ENCODE results near the gene CTAGE1.

DNA sequence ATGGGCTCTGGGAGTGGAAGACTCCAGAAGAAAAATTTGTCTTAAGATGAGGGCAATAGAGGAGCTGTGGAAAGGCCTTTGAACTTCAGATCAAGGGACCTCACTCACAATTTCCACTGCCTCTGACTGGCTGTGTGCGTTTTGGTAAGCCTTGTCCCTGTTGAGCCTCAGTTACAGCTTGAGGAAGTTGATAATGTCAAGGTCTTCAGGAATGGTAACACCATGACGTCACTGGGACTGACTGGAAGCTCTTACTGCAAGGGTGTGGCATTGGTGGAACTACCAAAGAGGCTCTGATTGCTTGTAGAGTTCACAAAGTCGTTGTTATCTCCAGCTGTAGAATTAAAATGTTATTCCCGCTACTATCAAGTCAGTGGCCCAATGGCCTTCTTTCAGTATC lies 29.2 kb upstream of the CTAGE1 start:
- TF ChIP-seq ZNF302 (CRISPR knock-in tag; IDR thresholded peaks at IDR 0.05) = no peak
- no peak for TF ChIP-seq POLR2A (IDR thresholded peaks at IDR 0.05; ENCODE audit: low read length)
- no peak for TF ChIP-seq SMC3 (IDR thresholded peaks at IDR 0.05)
- TF ChIP-seq PHF8 (IDR thresholded peaks at IDR 0.05; ENCODE audit: borderline replicate concordance, low read depth) = no peak
- TF ChIP-seq, protein P1, sequence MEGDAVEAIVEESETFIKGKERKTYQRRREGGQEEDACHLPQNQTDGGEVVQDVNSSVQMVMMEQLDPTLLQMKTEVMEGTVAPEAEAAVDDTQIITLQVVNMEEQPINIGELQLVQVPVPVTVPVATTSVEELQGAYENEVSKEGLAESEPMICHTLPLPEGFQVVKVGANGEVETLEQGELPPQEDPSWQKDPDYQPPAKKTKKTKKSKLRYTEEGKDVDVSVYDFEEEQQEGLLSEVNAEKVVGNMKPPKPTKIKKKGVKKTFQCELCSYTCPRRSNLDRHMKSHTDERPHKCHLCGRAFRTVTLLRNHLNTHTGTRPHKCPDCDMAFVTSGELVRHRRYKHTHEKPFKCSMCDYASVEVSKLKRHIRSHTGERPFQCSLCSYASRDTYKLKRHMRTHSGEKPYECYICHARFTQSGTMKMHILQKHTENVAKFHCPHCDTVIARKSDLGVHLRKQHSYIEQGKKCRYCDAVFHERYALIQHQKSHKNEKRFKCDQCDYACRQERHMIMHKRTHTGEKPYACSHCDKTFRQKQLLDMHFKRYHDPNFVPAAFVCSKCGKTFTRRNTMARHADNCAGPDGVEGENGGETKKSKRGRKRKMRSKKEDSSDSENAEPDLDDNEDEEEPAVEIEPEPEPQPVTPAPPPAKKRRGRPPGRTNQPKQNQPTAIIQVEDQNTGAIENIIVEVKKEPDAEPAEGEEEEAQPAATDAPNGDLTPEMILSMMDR (IDR thresholded peaks at IDR 0.05) = no peak
- TF ChIP-seq HEYL (CRISPR knock-in tag; IDR thresholded peaks at IDR 0.05) = no peak
- TF ChIP-seq BHLHE40 (IDR thresholded peaks at IDR 0.05; ENCODE audit: low read depth, low read length) = no peak
- no peak for TF ChIP-seq TP53 (CRISPR knock-in tag; IDR thresholded peaks at IDR 0.05)
